ENCODE data around the gene PIAS4.
A peak's percentile ranks its signal among the peaks of the same experiment; 100 is the strongest.

The PIAS4 gene

DNA sequence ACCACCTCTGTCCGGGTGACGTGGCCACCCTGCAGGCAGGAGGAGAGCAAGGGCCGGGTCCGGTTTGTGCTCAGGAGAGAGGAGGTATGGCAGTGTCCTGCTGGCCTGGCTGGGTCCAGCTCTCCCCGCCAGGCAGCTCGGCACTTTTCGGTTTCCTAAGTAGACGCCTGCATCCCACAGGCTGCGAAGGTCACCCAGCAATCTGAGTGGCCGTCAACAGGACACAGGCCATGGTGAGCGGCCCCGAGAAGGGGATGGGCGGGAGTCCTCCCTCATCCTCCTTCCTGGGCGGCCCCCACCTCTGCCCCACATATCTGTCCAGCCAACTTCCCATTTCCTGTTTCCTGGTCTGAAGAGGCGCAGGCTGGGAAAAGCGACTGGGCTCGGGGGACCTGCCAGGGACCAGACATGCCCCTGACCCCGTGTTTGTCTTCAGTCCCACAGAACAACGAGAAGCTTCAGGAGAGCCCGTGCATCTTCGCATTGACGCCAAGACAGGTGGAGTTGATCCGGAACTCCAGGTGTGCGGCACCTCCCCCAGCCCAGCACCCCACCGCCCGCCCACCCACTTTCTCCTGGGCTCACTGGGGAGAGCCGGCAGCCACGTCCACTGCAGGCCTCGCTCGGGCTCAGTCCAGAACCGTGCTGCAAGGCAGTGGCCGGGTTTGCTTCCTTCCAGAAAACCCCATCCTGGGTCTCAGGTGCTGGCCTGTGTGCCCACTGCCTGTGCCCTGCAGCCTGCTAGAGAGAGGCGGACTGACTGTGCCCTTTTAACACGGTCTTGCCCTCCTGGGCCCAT is 16.3 kb downstream of the PIAS4 start:
- DNase-seq = no peak

DNA sequence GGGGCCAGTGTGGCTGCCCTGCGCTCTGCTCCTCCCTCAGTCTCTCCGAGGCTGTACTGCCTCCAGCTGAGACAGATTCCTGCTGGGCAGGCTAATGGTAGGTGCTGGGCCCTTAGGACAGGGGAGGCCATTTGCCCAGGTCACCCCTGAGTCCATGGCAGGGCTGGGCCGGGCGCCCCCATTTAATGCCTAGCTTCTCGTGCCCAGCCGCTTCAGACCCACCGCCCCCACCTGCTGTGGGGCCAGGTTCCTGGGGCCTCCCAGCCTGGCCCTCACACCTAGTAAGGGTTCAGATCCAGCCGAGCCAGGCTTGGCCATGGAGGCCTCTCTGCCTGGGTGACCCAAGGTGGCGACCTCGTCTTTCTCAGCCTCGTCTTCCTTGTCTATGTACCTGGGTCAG is 17.8 kb downstream of the PIAS4 start:
- DNase-seq = no peak

DNA sequence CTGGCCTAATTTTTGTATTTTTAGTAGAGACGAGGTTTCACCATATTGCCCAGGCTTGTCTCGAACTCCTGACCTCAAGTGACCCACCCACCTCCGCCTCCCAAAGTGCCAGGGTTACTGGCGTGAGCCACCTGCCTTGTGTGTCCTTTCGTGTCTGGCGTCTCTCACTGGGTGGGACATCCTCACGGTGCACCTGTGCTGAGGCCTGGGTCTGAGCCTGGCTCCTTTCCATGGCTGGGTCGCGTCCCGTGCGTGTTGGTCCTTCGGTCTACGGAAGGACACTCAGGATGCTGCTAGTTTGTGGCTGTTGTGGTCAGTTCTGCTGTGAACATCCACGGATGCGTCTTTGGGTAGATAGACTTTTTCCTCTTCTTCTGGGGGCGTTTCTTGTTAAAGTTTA is 19.6 kb downstream of the PIAS4 start:
- DNase-seq = no peak

DNA sequence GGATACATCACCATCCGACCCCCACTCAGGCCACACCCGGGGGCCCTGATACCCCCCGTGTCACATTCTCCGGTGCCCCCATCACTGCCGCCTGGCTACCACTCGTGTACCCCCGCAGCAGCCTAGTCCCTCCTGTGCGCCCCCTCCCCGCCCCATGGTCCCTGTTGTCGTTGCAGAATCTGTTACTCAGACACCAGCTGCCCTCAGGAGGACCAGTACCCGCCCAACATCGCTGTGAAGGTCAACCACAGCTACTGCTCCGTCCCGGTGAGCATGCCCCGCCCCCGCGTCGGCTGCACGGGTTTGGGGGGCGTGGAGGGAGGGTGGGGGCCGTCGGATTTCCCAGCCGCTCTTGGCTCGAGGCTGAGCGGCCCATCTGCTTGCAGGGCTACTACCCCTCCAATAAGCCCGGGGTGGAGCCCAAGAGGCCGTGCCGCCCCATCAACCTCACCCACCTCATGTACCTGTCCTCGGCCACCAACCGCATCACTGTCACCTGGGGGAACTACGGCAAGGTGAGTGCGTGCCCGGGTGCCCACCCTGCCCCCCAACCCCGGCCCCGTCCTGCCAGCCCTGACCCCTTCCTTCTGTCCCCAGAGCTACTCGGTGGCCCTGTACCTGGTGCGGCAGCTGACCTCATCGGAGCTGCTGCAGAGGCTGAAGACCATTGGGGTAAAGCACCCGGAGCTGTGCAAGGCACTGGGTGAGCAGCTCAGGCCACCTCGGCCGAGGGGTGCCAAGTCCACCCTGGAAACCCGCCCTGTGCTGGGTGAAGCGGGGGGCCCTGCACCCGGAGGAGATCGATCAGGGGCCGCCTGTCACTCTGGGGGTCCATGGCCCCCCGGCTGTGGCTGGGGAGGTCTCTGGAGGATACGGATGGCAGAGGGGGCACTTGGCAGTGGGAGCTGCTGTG is 21.1 kb downstream of the PIAS4 start:
- no peak for DNase-seq

DNA sequence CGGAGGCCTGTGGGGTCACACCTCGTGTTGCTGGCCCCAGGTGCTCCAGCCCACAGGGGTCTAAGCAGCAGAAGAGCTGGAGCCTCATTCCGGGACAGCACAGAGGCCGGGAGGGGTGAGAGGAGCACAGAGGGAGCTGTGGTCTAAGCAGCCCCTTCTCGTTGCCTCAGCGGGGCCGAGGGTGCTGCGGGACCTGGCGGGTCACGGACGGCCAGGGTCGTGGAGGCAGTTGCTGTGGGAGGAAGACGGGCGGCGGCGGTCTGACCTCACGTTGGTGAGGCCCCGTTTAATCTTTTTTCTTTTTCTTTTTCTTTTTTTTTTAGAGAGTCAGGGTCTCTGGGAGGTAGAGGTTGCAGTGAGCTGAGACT is 21.7 kb downstream of the PIAS4 start:
- DNase-seq = no peak

DNA sequence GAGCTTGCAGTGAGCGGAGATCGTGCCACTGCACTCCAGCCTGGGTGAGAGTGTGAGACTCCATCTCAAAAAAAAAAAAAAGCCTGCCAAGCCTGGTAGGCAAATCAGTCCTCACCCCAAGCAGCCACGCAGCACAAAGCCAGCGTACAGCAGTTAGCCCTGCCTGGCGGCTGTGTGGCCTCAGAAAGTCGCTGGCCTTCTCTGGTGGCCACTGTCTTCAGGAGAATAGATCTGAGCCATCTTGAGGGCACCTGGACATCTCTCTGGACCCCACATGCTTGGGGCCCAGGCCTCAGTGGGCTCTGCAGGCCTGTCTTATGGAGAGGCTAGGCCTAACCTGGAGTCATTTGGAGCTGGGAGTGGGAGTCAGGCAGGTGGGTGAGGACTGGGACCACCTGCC is 23.0 kb downstream of the PIAS4 start:
- no peak for DNase-seq

DNA sequence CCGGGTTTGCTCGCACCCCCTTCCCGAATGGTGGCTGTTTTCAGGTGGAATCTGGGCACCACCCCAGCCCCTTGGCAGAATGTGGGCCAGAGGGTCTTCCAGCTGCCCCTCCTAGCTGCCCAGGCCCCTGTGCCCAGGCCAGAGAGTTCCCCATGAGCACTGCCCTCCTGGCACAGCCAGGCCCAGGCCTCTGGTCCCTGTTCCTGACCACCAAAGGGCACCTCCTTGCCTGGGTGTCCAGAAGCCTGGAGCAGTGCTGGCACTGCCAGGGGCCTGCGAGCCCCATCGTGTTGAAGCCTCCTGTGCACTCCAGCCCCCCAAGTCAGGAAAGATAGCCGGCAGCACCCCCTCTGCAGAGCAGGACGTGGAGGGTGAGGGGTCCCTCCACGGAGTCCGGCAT is 23.4 kb downstream of the PIAS4 start:
- DNase-seq = no peak

DNA sequence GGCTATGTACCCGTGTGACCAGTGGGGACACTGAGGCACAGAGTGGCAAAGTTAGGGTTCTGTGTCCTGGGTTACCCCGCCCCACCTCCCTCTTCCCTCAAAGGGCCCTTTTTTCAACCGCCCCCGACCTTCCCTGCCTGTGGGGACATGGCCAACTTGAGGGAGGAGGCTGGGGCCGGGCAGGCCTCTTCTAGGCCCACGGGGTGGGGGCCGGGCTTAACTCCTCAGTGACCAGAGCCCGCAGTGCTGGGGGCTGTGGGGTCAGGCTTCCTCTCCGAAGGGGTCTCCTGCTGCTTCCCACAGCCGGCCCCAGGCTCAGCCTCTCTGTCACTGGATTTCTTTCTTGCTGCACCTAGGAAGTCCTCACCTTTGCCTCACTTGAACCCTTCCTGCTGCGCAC is 23.9 kb downstream of the PIAS4 start:
- DNase-seq = no peak

DNA sequence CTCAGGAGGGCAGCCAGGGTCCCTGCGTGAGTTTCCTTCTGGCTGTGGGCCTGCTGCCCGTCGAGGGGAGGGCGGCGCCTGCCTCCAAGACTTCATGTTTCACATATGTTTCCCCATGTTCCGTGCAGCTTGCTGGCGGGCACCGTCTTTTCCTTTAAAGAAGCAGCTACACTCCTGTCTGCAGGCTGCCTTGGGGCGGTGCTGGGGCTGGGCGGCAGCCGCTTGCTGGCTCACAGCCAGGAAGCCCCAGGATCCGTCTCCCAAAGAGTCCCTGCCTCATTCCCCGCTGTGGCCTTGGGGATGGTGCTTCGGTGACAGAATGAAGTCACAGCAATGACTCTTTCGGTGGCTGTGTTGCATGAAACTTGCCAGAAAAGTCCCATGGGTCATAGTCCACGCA is 24.9 kb downstream of the PIAS4 start:
- no peak for DNase-seq

DNA sequence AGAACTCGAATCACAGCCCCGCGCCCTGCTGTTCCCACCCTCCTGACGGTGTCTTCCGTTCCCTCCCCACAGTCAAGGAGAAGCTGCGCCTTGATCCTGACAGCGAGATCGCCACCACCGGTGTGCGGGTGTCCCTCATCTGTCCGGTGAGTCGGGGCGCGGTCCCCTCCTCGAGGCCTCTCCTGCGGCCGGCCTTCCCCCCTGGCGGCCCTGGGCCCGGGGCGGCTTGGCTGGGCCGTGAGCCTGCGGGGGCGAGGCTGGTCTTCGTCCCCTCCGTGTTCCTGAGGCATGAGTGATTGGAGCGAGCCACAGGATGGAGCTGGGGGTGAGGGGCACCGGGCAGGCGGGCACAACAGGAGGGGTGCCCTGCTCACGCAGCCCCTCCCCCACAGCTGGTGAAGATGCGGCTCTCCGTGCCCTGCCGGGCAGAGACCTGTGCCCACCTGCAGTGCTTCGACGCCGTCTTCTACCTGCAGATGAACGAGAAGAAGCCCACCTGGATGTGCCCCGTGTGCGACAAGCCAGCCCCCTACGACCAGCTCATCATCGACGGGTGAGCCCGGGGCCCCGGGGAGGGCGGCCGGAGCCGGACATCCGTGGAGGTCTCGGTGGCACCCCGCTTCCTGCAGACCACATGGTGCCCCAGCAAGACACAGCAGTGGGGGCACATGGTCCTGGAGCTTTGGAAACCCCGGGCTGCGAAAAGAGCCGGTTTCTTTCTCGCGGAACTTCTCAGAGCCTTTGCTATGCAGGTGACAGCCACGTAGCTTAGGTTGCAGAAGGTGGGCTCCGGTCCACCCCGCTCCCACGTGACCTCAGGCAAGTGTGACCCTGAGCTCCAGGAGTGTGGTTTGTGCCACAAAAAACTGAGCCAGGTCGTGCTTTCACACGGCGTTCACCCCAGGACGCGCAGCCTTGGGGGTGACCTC is 25.8 kb downstream of the PIAS4 start:
- DNase-seq = no peak

DNA sequence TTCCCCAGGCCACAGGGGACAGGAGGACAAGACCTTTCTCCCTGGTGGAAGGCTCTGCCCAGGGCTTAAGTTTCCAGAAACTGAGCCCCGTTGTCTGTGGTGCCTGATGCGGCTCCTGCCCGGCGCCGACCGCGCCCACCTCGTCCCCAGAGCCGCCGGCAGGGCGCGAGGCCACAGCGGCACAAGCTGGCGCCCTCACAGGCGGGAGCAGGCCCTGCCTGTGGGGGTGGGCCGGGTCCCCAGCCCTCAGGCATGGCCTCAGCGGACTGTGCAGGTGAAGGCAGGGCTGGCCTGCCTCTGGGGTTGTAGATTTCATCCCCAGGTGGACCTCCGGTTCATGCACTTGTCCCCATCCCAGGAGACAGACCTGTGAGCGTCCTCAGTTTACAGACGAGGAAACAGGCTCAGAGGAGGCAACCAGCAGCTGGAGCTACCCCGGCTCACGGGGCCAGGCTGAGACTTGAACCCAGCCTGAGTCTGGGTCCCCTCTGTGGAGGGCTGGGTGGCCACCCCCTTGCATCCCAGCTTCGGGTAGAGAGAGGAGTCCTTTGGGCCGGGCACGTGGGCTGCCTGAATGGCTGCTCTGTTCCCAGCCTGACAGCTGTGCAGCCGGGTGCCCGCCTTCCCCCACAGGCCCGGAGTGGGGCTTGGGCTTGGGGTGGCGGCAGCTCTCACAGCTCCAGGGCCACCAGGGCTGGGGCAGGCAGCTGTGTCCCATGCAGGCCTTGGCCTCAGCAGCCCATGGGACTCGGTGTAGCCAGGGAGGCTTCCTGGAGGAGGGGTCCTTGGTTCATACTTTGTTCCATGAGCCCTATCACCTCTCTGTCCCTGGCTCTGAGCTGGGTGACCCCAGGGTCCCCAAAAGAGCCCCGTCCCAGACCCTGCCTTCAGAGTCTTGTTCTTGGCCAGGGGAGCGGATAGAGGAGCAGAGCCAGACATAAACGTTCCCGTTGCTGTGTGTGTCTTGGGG is 26.8 kb downstream of the PIAS4 start:
- peak; percentile 89 for DNase-seq

DNA sequence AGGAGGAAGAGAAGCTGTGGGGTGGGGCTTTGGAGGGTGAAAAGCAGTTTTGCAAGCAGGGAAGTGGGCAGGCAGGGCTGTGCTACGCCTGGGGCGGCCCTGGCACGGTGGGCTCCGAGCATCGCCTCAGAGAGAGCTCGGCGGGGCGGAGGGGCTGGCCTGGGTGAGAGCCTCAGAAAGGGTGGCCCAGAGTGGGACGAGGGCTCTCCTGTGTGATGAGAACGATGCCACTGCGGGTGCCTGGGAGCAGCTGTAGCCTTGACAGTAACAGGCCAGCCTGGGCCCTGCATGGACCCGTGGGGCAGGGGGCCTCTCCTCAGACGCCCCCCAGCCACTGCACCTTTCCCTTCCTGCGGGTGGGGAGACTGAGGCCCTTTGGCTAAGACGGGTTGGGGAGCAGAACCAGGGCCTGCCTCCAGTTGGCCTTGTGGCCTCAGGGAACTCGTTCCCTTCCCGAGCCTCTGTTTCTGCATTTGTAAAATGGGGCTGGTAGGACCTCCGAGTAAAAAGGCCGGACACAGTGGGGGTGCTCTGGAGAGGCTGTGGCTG is 27.6 kb downstream of the PIAS4 start:
- DNase-seq = no peak

DNA sequence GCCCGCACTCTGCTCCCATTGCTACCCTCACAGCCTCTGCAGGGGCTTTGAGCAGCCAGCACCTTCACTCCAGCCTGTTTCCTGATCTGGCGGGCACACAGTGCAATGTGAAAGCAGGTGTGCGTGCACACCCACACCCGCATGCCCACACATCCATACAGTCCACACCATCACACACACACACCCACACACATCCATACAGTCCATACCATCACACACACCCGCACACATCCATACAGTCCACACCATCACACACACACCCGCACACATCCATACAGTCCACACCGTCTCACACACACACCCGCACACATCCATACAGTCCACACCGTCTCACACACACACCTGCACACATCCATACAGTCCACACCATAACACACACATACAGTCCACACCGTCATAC is 28.0 kb downstream of the PIAS4 start:
- no peak for DNase-seq

DNA sequence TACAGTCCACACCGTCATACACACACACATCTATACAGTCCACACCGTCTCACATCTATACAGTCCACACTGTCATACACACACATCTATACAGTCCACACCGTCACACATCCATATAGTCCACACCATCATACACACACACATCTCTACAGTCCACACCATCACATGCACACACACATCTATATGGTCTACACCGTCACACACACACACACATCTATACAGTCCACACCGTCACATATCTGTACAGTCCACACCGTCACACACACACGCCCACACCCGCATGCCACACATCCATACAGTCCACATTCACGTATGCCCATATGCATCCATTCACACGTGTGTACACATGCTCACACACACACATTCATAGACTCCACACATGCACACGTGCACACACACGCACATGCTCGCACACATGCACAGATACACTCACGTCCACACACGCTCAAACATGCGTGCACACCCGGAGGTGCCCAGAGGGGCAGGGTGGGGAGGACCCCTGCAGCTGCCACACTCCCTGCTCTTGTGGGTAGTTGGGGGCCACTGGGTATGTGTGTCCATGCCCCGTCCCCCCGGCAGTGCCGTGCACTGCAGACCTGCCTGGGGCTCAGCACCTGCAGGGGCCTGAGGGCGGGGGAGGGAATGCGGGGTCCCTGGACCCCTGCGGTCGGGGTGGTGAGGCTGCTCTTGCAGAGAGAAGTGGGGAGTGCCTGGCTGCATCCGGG is 29.2 kb downstream of the PIAS4 start:
- DNase-seq = no peak

DNA sequence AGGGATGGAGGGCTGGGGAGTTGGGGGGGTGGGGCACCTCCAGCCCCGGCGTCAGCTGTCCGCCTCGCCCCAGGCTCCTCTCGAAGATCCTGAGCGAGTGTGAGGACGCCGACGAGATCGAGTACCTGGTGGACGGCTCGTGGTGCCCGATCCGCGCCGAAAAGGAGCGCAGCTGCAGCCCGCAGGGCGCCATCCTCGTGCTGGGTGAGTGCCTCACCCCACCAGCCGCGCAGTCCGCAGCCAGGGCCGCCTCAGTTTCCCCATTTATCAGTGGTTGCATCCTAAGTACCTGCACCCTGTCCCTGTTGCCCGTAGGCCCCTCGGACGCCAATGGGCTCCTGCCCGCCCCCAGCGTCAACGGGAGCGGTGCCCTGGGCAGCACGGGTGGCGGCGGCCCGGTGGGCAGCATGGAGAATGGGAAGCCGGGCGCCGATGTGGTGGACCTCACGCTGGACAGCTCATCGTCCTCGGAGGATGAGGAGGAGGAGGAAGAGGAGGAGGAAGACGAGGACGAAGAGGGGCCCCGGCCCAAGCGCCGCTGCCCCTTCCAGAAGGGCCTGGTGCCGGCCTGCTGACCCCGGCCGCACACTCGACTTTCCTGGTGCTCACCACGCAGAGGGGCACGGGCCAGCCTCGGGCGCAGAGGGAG is 29.9 kb downstream of the PIAS4 start:
- DNase-seq = no peak

DNA sequence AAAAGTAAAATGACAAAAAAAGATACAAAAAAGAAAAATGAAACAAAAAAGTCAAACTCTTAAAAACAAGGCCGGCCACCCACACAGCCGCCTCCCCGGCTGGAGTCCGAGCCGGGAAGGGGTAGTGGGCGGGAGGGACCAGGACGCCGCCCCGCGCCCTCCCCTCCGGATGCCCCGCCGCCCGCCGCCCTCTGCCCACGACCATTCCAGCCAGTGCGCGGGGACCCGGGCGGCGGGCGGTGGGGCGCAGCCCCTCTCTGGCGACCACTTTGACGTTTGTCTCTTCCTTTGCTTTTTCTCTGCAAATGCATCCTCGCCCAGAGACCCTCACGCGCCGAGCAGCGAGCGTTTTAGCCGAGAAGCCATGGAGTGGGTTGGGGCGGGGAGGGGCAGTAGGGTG is 30.5 kb downstream of the PIAS4 start:
- DNase-seq = no peak

DNA sequence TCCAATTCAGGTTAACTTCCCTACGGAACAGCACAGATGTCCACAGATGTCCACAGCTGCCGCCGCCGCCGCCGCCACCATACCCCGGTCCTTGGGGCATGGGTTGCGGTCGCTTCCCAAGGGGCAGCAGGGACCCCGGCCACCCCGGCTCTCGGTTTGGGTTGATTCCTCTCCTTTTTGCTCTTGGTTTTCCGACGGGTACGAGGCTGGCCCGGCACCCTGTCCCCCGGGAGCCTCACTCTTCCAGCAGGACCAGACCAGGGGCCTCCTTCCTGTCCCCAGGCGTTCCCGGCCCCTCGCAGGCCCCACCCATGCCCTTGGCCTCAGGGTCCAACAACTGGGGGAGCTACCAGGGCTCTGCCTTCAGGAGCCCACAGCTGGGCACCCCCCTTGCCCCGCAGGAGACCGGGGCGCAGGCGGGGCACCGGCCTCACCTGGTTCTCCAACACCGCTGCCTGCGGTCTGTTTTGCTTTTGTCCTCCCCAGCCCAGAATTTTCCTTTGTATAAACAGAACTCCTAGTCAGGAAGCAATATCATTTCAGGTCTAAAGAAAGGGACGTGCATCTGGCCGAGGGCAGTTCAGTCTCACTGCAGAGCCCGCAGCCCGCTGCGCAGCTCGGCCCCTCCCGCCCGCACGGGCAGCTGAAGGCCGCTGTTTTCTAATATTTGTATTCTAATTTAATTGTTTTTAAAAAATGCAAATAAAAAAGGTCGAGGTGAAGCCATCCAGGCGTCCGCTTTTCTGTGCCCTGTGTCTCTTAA is 31.3 kb downstream of the PIAS4 start:
- no peak for DNase-seq

DNA sequence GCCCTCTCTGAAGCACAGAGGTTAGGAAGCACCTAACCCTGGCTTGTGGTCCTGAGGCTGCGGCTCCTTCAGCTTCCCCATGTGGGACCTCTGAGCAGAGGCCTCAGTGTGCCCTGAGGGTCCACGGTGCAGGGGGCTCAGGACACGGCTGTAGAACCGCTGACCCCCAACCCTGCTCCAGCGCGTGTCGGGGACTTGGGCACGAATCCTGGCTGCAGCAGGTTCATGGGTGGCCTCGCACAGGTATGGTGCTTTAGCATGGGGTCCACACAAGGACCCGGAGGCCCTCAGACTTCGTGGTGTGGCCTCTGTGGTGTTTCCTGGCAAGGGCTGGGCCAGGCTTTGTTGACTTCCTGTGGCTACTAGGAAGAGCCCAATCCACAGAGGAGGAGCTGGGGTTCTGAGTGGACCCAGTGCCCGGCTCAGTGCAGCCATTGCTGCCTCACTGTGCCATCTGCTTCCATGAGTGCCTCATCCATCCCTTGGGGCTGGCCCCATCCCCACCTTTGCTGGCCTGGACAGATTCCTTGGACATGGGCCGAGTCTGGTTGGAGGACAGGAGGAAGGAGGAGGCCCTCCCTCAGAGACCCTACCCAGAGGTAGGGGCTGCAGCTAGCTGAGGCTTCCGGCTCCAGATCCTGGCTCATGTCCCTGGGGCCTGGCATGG is 34.7 kb downstream of the PIAS4 start:
- no peak for DNase-seq

DNA sequence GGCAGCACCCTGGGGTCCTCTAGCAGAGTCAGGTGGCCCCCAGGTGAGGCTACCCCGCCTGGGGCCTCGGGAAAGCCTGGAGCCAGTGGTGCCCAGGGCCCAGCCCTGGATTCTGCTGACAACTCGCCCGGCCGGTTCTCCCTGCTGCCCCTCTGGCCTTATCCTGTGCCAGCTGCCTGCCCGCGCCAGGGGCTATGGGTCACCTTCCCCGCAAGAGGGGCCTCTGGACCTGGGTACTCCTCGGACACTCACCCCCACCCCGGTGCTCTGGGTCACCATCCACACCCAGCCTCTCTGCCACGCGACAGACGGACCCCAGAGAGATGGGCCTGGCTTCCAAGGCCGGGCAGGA is 35.2 kb downstream of the PIAS4 start:
- no peak for DNase-seq
